ENCODE data around the gene BEND4.
"Not testable (repeated sequence)": the region's sequence is repeated elsewhere in the genome, so short reads cannot be mapped to it uniquely, and the experiment has no call there.

DNA sequence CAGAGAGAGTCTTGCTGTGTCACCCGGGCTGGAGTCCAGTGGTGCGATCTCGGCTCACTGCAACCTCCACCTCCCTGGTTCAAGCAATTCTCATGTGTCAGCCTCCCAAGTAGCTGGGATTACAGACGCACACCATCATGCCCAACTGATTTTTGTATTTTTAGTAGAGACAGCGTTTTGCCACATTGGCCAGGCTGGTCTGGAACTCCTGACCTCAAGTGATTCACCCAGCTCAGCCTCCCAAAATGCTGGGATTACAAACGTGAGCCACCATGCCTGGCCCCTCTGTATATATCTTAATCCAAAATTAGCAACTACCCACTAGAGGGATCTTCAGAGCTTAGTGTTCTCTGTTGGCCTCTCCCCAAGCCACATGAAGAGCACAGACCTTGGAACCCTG is 13.7 kb upstream of the BEND4 start:
- TF ChIP-seq, protein P1, sequence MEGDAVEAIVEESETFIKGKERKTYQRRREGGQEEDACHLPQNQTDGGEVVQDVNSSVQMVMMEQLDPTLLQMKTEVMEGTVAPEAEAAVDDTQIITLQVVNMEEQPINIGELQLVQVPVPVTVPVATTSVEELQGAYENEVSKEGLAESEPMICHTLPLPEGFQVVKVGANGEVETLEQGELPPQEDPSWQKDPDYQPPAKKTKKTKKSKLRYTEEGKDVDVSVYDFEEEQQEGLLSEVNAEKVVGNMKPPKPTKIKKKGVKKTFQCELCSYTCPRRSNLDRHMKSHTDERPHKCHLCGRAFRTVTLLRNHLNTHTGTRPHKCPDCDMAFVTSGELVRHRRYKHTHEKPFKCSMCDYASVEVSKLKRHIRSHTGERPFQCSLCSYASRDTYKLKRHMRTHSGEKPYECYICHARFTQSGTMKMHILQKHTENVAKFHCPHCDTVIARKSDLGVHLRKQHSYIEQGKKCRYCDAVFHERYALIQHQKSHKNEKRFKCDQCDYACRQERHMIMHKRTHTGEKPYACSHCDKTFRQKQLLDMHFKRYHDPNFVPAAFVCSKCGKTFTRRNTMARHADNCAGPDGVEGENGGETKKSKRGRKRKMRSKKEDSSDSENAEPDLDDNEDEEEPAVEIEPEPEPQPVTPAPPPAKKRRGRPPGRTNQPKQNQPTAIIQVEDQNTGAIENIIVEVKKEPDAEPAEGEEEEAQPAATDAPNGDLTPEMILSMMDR (IDR thresholded peaks at IDR 0.05; ENCODE audit: low read length): not testable (repeated sequence)
- TF ChIP-seq EZH2 (IDR thresholded peaks at IDR 0.05; ENCODE audit: borderline replicate concordance, low read length): not testable (repeated sequence)
